Measurements from ENCODE around the gene DNAH8.

- TF ChIP-seq POLR2A (IDR thresholded peaks at IDR 0.05; ENCODE audit: borderline replicate concordance, extremely low read depth, insufficient read depth, insufficient read length) (no peak), ATF3 (IDR thresholded peaks at IDR 0.05) (no peak)
Measured at GRCh38 chr6:38782616-38783015, 67.5 kb downstream of the DNAH8 start.
